Measurements from ENCODE around the gene SPTBN5.

The SPTBN5 gene

GRCh38 chr15:41840673-41841072 lies 53.2 kb downstream of the SPTBN5 start:
- no peak for DNase-seq

DNA sequence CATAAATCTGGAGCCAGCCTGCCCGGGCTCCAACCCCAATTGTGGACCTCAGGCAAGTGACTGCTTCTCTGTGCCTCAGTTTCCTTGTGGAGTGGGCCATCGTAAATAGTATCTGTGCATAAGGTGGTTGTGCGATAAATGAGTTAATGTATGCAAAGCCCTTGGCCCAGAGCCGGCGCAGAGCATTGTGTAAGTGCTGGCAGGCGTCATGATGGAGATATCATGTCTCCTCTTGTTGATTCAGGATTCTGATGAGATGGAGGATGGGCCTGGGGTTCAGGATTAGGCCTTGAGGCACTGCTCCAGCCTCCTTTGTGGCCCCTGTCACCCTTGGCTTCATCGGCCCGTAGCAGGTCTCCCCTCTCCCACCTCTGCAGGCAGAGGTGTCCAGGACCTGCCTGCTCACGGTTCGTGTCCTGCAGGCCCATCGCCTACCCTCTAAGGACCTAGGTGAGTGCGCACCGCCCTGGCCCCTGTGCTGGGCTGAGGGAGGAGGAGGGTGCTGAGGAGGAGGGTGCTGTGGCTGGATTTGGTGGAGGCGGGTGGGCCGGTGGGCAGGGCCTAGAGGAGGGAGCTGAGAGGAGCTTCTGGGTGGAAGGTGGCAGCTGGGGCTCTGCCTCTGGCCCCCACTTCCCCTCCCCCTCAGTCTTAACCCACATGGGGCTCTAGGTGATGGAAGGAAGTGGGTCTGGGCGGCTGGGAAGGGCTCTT lies 53.9 kb downstream of the SPTBN5 start:
- DNase-seq: no peak

- no peak for DNase-seq
Observed at GRCh38 chr15:41838400-41838897, 55.4 kb downstream of the SPTBN5 start, which contains the start of gene PLA2G4B. Gene PLA2G4B (plus strand): TSS chr15:41838847. CDS start chr15:41838914, 67 bp downstream.

DNA sequence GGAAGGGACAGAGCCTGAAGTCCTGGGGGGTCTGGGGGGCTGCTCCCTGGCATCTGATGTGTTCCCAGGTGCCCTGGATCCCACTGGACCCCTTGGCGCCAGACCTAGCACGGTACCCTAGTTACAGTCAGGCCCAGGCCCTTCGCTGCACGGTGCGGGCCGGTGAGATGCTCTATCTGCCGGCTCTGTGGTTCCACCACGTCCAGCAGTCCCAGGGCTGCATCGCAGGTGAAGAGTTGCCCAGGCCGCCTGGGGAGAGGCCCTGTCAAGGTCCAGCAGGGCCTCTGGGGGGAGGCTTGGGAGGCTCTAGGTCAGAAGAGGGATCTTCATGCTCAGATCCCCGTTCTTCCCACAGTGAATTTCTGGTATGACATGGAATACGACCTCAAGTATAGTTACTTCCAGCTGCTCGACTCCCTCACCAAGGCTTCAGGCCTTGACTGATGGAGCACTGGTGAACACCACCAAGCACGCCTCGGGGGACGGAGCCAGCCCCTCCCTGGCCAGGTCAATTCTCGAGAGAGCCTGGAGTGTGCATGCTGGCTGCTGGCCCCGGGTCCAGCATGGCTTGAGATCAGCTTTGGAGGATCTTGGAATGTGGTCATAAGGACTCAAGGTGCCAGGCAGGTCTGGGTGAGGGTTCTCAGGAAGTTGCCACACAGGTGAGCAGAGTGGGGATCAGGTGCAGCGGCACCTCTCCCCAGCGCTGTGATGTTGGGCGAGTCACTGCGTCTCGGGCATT lies 57.0 kb downstream of the SPTBN5 start:
- no peak for DNase-seq

DNA sequence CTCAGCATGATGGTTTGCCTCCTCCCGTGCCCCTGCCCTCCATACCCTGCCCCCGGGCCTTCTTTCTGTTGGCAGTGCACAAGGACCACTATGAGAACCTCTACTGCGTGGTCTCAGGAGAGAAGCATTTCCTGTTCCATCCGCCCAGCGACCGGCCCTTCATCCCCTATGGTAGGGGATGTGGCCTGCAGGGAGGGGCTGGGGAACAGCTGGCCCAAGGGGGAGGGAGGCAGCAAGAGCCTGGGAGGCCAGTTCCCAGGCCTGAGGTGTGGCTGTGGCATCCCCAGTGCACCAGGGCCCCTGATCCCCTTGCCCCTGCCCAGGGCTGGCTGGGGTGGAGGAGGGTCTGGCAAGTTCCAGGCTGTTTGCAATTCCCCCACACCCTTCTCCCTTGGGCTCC lies 57.8 kb downstream of the SPTBN5 start:
- no peak for DNase-seq

GRCh38 chr15:41834096-41834495 lies 59.8 kb downstream of the SPTBN5 start:
- DNase-seq: no peak

DNA sequence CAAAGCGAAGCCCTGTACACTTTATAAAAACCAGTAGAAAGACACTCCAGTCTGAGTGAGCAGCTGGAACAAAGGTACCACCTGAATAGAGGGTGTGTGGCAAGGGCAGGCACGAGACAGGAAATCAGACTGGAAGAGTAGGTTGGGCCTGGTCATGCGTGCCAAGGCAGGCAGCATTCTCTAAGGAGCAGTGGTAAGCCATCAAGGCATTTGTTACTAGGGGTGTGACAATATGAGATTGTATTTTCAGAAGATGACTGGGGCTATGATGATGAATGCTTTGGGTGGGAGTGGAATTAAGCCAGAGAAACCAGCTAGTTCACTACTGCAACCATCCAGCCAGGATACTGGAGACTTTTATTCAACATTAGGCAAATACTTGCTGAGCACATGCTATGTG lies 61.0 kb downstream of the SPTBN5 start:
- peak; percentile 19 for DNase-seq

DNA sequence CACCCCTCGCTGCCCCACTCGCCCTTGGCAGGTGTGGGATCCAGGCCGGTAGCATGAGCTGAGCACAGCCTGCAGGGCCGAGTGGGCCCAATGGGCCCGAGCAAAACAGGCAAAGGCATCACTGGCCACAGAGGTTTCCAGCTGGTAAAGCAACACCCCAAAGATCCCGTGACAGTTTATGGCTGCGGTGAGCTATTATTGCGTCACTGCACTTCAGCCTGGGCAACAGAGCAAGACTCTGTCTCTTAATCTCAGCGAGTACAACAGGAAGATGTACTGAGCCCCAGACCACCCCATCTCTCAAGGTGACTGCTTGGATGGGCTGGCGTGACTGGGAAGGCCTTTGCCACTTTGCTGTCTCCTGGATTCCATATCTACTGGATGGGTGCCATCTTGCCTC lies 61.6 kb downstream of the SPTBN5 start:
- no peak for DNase-seq

DNA sequence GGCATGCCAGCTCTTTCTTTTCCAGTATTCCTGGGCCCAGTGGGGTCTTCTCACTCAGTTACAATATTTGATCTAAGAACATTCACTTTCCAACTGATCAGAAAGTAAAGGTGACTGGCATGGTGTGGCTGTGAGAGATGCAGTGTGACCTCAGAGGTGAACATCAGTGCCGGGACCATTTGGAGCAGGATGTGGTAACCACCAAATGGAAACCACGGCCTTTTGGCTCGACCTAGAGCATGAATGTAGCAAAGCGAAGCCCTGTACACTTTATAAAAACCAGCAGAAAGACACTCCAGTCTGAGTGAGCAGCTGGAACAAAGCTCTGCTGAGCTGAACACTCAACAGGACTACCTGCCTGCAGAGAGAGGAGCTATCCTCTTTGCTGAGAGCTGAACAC lies 62.6 kb downstream of the SPTBN5 start:
- peak; percentile 65 for DNase-seq

GRCh38 chr15:41829959-41830646 lies 63.8 kb downstream of the SPTBN5 start:
- DNase-seq: no peak

GRCh38 chr15:41828807-41829141 lies 65.1 kb downstream of the SPTBN5 start:
- DNase-seq: no peak

DNA sequence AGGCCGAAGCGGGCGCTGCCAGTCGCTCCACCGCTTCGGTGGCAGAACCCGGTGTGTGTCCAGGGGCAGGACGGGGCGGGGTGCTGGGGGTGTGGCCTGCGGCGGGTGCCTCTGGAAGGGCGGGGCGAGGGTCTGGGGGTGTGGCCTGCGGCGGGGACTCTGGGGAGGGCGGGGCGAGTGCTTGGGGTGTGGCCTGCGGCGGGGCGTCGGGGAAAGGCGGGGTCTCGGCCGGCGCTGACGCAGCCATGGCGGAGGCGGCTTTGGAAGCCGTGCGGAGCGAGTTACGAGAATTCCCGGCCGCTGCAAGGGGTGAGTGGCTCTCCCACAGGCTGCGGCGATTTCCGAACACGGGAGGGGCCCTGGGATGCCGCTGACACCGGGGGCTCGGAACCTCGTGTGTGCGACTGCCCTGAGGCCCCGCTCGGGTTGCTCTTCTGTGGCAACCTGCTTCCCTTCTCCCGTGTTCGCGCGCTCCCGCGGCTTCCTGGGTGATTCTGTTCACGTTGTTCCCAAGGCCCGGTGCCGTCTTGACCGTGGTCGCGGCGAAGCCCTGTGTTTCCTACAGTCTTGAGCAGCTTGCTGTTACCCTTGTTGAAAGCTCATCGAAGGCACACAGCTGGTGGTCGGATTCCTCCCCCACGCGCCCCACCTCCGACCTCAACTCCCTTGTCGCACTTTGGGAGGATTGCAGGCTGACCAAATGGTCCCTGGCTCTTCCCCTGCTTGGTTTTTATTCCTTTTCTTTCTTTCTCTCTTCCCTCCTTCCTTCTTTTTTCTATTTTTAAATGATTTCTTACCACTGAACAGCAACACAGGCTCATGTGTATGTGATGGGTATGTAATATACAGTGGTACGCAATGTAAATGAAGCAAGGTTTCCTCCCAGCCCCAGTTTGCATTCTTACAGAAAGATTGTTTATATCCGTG lies 65.7 kb downstream of the SPTBN5 start, which contains the start of gene JMJD7:
Gene JMJD7, plus strand, starts transcription at position 213 of the 927 bp plus-strand sequence. Its CDS starts 33 bp downstream, at position 246.
- peak; percentile 97 for DNase-seq

- DNase-seq: no peak
Observed at GRCh38 chr15:41827290-41827879, 66.5 kb downstream of the SPTBN5 start.

- DNase-seq: no peak
Observed at GRCh38 chr15:41825572-41826535, 68.0 kb downstream of the SPTBN5 start.

DNA sequence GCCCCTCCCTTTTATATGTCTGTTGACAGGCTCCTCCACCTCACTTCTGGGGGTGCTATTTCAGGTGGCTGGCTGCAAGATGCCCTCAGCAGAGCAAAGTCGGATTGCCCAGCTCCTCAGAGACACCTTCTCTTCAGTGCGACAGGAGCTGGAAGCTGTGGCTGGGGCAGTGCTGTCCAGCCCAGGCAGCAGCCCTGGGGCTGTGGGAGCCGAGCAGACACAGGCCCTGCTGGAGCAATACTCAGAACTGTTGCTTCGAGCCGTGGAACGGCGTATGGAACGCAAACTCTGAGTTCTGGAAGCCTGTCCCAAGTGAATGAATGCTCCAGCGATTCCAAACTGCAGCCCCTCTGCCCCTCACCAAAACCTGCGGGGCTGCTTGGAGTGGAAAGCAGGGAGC lies 68.7 kb downstream of the SPTBN5 start:
- DNase-seq: no peak

DNA sequence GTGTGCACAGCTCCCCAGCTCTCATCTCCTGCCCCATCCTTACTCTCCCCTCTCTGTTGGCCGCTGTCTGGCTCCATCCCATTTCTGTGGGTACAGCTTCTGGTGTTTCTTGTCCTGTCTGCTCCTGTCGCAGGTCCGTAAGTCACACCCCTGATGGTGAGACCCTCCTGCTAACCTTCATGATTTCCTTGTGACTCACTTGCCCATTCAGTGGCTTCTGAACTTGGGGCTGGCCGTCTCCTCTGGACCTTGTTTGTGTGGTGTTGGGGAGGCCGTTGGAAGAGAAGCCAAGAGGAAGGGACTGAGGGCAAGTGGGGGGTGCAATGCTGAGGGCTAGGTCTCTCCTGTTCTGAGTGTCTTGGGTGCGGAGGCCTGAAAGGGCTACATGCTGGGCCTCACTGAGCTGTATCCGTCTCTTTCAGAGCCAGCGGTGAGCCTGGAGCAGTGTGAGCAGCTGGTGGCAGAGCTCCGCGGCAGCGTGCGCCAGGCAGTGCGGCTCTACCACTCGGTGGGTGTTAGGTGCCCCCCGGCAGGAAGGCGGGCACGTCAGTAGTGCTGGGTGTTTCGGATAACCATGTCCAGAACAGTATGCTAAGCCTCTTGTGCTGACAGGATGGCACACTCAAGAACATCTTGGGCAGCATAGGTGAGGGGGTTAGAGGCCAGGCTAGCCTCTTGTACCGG lies 69.6 kb downstream of the SPTBN5 start:
- DNase-seq: no peak

DNA sequence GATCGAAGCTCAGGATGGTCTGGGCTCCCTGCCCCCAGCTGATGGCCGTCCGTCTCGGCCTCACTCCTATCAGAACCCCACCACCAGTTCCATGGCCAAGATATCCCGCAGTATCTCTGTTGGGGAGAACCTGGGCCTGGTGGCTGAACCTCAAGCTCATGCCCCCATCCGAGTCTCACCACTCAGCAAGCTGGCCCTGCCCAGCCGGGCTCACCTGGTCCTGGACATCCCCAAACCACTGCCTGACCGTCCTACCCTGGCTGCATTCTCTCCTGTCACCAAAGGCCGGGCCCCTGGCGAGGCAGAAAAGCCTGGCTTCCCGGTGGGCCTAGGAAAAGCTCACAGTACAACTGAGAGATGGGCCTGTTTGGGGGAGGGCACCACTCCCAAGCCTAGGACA lies 70.4 kb downstream of the SPTBN5 start:
- DNase-seq: no peak

DNA sequence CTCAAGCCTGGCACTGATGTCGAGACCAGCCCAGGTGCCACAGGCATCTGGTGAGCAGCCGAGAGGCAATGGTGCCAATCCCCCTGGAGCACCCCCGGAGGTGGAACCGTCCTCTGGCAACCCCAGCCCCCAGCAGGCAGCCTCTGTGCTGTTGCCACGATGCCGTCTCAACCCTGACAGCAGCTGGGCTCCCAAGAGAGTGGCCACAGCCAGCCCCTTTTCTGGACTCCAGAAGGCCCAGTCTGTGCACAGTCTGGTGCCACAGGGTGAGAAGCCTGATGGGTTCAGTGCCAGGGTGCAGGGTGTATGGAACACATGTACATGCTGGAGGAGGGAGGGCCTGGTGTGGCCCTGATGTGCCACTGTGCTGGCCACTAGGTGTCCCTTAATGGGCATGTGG lies 70.9 kb downstream of the SPTBN5 start:
- DNase-seq: no peak

DNA sequence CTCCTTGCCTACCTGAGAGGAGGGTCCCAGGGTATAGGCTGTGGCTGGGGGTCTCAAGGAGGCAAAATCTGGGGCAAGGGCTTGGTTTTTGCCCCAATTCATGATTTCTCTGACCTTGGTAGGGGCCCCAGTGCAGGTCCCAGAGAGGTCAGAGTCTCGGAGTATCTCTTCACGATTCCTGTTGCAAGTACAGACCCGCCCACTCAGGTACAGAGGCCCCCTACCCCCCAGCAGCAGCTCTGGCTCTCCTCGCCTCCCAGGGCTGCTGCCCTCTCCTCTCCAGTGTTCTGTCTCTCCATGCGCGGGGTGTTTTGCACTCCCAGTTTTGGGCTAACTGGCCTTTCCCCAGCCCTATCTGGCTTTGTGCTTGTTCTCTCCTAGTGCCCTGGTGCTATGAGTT lies 71.4 kb downstream of the SPTBN5 start:
- no peak for DNase-seq

DNA sequence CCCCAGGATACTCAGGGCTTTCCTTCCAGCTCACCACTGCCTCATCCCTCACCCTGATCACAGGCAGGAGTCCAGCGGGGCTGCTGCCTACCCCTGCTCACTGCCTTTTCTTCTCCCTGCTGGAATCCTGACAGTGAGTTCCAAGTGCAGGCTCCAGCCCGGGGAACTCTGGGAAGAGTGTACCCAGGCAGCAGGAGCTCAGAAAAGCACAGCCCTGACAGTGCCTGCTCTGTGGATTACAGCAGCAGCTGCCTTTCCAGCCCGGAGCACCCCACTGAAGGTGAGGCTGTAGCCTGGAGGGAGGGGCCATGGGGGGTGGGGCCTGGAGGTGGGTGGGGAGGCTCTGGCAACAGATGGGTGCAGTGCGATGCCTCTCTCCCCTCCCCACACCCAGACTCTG lies 72.0 kb downstream of the SPTBN5 start:
- DNase-seq: no peak
